Progenitor cell of endocrine pancreas (in vitro differentiated cells): Measurements from ENCODE around the gene NTRK1. TPM values are rescaled to one million over a fixed set of nuclear protein-coding genes. Genes with fewer than 3 reads are reported as not detected.
A peak's percentile ranks its signal among the peaks of the same experiment; 100 is the strongest.

ENCODE experiments used
- DNase-seq: peaks from one replicate; pipeline ENCODE4 v3.0.0; 2021; ENCODE audit warnings: low spot score; ENCODE audit not compliant: unreplicated experiment
- H3K27ac Mint-ChIP-seq: 2 replicates; pipeline ENCODE4 v1.8.0; 2021; ENCODE audit warnings: mild to moderate bottlenecking, moderate library complexity, mixed read lengths
- H3K27me3 Mint-ChIP-seq: 2 replicates; pipeline ENCODE4 v1.8.0; 2021; ENCODE audit warnings: mixed read lengths
- H3K36me3 Mint-ChIP-seq: 2 replicates; pipeline ENCODE4 v1.8.0; 2022; ENCODE audit warnings: mixed read lengths; ENCODE audit not compliant: insufficient read depth
- H3K4me1 Mint-ChIP-seq: 2 replicates; pipeline ENCODE4 v1.8.0; 2021; ENCODE audit warnings: low read depth, mixed read lengths
- H3K4me3 Mint-ChIP-seq: 2 replicates; pipeline ENCODE4 v1.8.0; 2021; ENCODE audit warnings: low read depth, mild to moderate bottlenecking, moderate library complexity, mixed read lengths
- H3K9me3 Mint-ChIP-seq: 2 replicates; pipeline ENCODE4 v1.8.0; 2021; ENCODE audit warnings: low read depth, mixed read lengths
- total RNA-seq: library from RNA; stranded (reverse); gene quantifications from 2 replicates; pipeline ENCODE4 v1.2.1, GENCODE V29; 2021
- TF ChIP-seq, protein P1 (sequence below): fragments of 200-600 bp; sonication (generic); IDR thresholded peaks from one replicate; pipeline ENCODE4 v1.5.0; 2021; ENCODE audit warnings: antibody characterized with exemption, mild to moderate bottlenecking; ENCODE audit not compliant: unreplicated experiment

The NTRK1 gene
- total RNA-seq, 1 donor from 2014 or later = not detected

DNA sequence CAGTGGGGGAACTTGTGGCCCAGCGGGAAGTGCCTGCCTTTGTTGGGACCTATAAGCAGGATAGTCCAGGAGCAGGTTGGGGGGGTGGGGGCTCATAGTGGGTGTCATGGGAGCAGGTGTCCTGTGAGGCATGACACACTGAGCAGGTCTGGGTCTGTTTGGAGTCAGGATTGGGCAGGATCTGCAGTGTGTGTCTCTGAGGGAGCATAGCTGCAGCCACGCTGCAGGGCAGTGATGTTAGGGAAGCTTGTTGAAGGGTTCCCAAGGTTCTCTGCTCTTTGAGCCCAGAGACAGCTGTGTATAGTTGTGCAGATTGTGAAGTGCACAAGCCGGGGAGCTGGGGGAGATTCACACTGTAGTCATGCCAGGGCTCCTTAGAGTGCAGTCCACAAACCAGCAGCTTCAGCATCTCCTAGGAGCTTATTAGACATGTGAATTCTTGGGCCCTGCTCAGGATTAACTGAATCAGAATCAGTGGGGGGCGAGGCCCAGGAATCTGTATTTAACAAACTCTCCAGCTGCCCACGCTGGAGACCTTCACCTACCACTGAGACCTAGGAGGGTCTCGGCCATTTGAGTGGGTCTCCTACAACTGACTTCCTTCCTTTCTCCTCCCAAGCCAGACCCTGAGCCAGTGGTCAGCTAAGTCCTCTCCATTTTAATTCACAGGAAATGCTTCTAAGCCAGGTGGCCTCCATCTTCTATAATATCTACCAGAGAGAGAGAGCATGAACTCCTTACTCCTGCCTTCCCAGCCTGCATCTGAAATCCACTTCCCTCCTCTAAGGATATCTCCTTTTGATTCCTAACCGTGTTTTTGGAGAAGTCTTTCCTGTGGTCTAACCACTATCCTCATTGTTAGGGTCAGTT is 12.8 kb upstream of the NTRK1 start:
- no peaks in the 10 kb centered on the region for H3K9me3 Mint-ChIP-seq

DNA sequence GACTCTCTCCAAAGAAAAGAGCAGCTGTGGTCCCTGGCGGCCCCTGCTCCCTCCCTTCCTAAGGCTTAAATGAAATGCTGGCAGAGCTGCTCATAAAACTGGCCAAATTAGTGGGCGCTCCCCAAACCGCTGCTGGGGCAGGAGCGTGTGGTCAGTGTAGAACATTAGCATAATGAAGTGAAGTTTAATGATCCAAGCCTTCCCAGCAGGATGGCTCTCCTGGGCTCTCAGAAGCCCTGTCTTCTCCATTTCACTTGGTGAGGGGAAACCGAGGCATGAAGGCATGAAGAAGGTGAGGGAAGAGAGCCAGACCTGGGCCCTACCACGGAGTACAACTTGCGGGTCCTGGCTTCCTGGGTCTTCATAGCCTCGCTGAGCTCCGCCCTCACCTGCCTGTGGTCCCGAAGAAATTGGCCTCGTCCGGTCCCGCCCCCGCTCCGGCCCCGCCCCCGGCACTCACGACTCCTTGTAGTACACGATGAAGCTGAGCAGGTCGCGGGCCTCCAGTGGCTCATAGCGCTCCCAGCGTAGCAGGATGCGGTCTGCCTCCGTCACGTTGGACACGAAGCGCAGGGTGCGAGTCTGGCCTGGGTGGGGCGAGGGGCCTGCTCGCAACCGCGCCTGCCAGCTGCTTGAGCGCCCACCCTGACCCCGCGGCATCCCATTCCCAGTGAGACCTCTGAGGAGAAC is 12.1 kb upstream of the NTRK1 start:
- peak overlapping the region; percentile 37 for H3K4me3 Mint-ChIP-seq
- TF ChIP-seq, protein P1, sequence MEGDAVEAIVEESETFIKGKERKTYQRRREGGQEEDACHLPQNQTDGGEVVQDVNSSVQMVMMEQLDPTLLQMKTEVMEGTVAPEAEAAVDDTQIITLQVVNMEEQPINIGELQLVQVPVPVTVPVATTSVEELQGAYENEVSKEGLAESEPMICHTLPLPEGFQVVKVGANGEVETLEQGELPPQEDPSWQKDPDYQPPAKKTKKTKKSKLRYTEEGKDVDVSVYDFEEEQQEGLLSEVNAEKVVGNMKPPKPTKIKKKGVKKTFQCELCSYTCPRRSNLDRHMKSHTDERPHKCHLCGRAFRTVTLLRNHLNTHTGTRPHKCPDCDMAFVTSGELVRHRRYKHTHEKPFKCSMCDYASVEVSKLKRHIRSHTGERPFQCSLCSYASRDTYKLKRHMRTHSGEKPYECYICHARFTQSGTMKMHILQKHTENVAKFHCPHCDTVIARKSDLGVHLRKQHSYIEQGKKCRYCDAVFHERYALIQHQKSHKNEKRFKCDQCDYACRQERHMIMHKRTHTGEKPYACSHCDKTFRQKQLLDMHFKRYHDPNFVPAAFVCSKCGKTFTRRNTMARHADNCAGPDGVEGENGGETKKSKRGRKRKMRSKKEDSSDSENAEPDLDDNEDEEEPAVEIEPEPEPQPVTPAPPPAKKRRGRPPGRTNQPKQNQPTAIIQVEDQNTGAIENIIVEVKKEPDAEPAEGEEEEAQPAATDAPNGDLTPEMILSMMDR = no peak
- no peaks in the 10 kb centered on the region for H3K9me3 Mint-ChIP-seq
- H3K36me3 Mint-ChIP-seq = no peaks in the 10 kb centered on the region
- no peak overlapping the region for H3K27ac Mint-ChIP-seq
- no peak for DNase-seq
- H3K4me1 Mint-ChIP-seq = peaks cover 5% of the 10 kb centered on the region
- peaks cover 91% of the 10 kb centered on the region for H3K27me3 Mint-ChIP-seq

More for the DNA sequence above, 12.8 kb upstream of the NTRK1 start:
- peaks cover 5% of the 10 kb centered on the region for H3K4me1 Mint-ChIP-seq
- TF ChIP-seq, protein P1 = no peak
- H3K36me3 Mint-ChIP-seq = no peaks in the 10 kb centered on the region
- H3K27me3 Mint-ChIP-seq = peaks cover 91% of the 10 kb centered on the region
- no peak overlapping the region for H3K4me3 Mint-ChIP-seq
- no peak overlapping the region for H3K27ac Mint-ChIP-seq
- no peak for DNase-seq

DNA sequence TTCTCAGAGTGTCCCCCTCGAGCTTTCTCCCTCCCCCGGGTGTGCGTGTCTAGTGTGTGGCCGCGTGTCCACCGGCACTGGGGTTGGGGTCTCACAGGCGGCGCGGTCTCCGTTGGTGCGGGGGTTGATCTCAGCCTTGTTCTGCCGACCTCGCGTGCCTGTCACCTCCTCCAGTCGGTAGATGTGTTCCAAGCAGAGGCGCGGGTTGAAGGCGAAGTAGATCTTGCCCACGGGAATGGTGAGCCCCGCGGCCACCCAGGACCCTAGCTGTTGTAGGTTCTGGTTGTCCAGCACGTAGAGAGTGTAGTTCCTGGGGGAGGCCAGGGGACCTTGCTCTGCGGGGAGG is 11.5 kb upstream of the NTRK1 start:
- Mint-ChIP-seq H3K4me1 (peaks cover 5% of the 10 kb centered on the region), H3K27me3 (peaks cover 90% of the 10 kb centered on the region), H3K9me3 (no peaks in the 10 kb centered on the region), H3K4me3 (no peak overlapping the region), H3K36me3 (no peaks in the 10 kb centered on the region), H3K27ac (no peak overlapping the region)
- no peak for DNase-seq
- TF ChIP-seq, protein P1 = no peak

DNA sequence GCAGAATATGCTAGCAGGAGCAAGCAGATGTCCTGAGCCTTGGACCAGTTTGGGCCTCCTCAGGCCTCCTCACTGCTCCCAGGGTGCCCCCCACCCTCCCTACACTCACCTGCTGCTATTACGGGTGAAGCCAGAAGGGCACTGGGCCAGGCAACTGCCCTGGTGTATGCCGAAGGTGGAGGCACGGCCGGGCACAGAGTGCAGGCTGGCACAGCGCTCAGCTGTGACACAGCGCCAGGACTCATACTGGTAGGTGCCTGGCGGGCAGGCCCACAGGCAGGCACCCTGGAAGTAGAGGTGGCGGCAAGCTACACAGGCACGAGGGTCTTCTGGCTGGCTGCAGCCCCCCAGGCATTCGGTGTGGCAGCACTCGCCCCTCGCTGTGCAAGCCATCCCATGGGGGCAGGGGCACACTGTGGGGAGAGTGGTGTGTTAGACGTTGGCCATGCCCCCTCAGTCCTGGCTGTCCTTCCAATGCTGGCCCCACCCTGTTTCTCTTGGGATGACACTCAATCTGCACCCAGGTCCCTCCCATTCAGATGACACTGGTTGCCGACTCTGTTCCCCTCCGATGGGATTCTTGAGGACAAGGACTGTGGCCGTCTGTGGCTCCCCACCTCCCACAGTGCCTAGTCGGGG is 8.8 kb upstream of the NTRK1 start:
- Mint-ChIP-seq H3K27ac (no peak overlapping the region), H3K4me3 (no peak overlapping the region), H3K36me3 (no peaks in the 10 kb centered on the region), H3K4me1 (peaks cover 3% of the 10 kb centered on the region), H3K9me3 (no peaks in the 10 kb centered on the region), H3K27me3 (peaks cover 83% of the 10 kb centered on the region)
- TF ChIP-seq, protein P1 = no peak
- no peak for DNase-seq

DNA sequence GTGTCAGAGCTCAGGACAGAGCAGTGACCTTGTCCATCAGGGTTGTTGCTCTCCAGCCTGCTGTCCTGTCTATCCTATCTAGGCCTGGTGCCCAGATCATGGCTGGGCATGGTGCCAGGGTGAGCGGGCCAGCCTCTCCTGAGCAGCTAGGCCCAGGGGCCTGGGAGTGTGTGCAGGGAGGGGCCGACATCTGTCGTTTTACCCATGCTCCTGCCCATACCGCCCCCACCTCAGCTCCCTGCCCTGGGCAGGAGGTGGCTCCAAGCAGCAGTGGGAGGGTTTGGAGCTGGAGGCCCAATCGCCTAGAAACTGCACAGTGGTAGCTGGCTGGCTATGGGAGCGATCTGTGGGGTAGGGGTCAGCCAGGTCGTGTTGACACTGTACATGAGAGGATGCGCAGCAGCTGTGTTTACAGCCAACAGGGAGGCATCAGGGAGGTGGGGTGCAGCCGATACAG is 8.2 kb upstream of the NTRK1 start:
- H3K27ac Mint-ChIP-seq = no peak overlapping the region
- DNase-seq = no peak
- peaks cover 83% of the 10 kb centered on the region for H3K27me3 Mint-ChIP-seq
- no peaks in the 10 kb centered on the region for H3K9me3 Mint-ChIP-seq
- no peak overlapping the region for H3K4me3 Mint-ChIP-seq
- TF ChIP-seq, protein P1 = no peak
- peaks cover 3% of the 10 kb centered on the region for H3K4me1 Mint-ChIP-seq
- H3K36me3 Mint-ChIP-seq = no peaks in the 10 kb centered on the region
